Measurements from ENCODE around the gene ARID1B.

Gene ARID1B

DNA sequence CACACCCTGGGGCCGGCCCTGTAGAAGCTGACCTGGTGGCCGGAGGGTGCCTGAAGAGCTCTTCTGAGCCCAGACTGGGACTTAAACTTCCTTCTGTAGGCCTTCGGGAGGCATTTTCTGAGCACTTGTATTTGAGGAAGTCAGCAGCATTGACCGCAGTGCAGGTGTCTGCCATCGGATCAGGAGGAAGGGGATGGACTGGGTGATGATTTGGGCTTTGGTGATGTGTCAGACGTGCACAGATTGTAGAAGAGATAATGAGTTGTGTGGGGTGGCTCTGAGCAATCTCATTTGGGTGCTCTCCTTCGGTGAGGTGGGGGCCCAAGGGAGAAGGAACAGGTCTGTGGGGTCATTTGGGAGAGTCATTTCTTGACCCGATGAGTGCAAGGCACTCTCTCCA is 150.9 kb downstream of the ARID1B start:
- H3K36me3 ChIP-seq (ENCODE audit: low read depth) = no peaks in the 10 kb centered on the region
- ATAC-seq (ENCODE audit: low read depth) = no peak
- TF ChIP-seq, protein P1, sequence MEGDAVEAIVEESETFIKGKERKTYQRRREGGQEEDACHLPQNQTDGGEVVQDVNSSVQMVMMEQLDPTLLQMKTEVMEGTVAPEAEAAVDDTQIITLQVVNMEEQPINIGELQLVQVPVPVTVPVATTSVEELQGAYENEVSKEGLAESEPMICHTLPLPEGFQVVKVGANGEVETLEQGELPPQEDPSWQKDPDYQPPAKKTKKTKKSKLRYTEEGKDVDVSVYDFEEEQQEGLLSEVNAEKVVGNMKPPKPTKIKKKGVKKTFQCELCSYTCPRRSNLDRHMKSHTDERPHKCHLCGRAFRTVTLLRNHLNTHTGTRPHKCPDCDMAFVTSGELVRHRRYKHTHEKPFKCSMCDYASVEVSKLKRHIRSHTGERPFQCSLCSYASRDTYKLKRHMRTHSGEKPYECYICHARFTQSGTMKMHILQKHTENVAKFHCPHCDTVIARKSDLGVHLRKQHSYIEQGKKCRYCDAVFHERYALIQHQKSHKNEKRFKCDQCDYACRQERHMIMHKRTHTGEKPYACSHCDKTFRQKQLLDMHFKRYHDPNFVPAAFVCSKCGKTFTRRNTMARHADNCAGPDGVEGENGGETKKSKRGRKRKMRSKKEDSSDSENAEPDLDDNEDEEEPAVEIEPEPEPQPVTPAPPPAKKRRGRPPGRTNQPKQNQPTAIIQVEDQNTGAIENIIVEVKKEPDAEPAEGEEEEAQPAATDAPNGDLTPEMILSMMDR (IDR thresholded peaks at IDR 0.05; ENCODE audit: poor library complexity, severe bottlenecking) = no peak
- DNase-seq (ENCODE audit: low spot score) = no peak
- H3K4me3 ChIP-seq (ENCODE audit: severe bottlenecking) = no peak overlapping the region
- H3K4me1 ChIP-seq (ENCODE audit: insufficient read depth, poor library complexity, severe bottlenecking) = peaks cover 8% of the 10 kb centered on the region
- H3K27me3 ChIP-seq (ENCODE audit: insufficient read depth, poor library complexity, severe bottlenecking) = no peaks in the 10 kb centered on the region
- no peak overlapping the region for H3K27ac ChIP-seq (ENCODE audit: poor library complexity, severe bottlenecking)
- H3K9me3 ChIP-seq (ENCODE audit: severe bottlenecking) = no peaks in the 10 kb centered on the region

DNA sequence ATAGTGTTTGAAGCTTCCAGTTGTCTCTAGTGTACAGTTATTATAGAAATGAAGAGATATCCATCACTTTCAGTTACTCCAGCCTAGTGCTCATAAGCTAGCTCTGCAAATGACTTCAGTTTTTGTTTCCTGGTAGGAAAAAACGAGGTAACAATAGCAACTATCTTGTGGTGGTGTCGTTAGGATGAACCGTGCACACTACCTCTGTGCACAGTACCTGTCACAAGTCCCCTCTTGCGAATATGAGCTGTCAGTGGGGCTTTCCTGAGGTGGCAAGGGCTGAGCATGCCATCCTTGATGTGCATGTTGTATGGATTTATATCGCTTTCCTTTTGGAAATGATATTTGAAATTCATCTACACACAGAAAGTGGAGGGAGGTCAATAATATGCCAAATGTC is 151.8 kb downstream of the ARID1B start:
- no peak for ATAC-seq (ENCODE audit: low read depth)

DNA sequence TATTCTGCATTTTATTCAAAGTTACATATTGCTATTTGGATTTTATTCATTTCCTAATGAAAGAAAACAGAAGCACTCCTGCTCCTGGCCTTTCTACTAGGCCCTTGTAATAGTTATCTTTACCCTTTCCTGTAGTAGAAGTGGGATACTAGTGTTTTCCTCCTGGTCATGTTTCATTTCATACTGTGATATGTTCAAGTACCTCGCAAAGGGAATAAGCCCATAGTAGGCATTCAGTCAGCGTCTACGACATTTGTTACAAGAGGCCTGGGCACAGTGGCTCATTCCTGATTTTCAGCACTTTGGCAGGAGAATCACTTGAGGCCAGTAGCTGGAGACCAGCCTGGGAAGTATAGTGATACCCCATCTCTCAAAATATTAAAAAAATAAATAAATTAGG is 154.1 kb downstream of the ARID1B start:
- Histone ChIP-seq H3K4me3 (ENCODE audit: severe bottlenecking) (no peak overlapping the region), H3K4me1 (ENCODE audit: insufficient read depth, poor library complexity, severe bottlenecking) (peaks cover 18% of the 10 kb centered on the region), H3K27me3 (ENCODE audit: insufficient read depth, poor library complexity, severe bottlenecking) (no peaks in the 10 kb centered on the region), H3K27ac (ENCODE audit: poor library complexity, severe bottlenecking) (no peak overlapping the region), H3K9me3 (ENCODE audit: severe bottlenecking) (no peaks in the 10 kb centered on the region), H3K36me3 (ENCODE audit: low read depth) (0 out of 2 replicates have a peak, but pooled peaks cover 4% of the 10 kb centered on the region)
- ATAC-seq (ENCODE audit: low read depth) = no peak
- no peak for DNase-seq (ENCODE audit: low spot score)
- TF ChIP-seq, protein P1 (IDR thresholded peaks at IDR 0.05; ENCODE audit: poor library complexity, severe bottlenecking) = no peak

More for the DNA sequence above, 151.8 kb downstream of the ARID1B start:
- Histone ChIP-seq H3K36me3 (ENCODE audit: low read depth) (no peaks in the 10 kb centered on the region), H3K27me3 (ENCODE audit: insufficient read depth, poor library complexity, severe bottlenecking) (no peaks in the 10 kb centered on the region), H3K4me1 (ENCODE audit: insufficient read depth, poor library complexity, severe bottlenecking) (peaks cover 16% of the 10 kb centered on the region), H3K27ac (ENCODE audit: poor library complexity, severe bottlenecking) (no peak overlapping the region), H3K4me3 (ENCODE audit: severe bottlenecking) (no peak overlapping the region), H3K9me3 (ENCODE audit: severe bottlenecking) (no peaks in the 10 kb centered on the region)
- TF ChIP-seq, protein P1 (IDR thresholded peaks at IDR 0.05; ENCODE audit: poor library complexity, severe bottlenecking) = no peak
- no peak for DNase-seq (ENCODE audit: low spot score)

- DNase-seq (ENCODE audit: low spot score) = no peak
- Histone ChIP-seq H3K9me3 (ENCODE audit: severe bottlenecking) (no peaks in the 10 kb centered on the region), H3K27ac (ENCODE audit: poor library complexity, severe bottlenecking) (peak overlapping the region; percentile 12), H3K36me3 (ENCODE audit: low read depth) (peaks cover 10% of the 10 kb centered on the region; the same call in 1 of the 2 replicates), H3K4me1 (ENCODE audit: insufficient read depth, poor library complexity, severe bottlenecking) (peaks cover 18% of the 10 kb centered on the region), H3K27me3 (ENCODE audit: insufficient read depth, poor library complexity, severe bottlenecking) (no peaks in the 10 kb centered on the region), H3K4me3 (ENCODE audit: severe bottlenecking) (no peak overlapping the region)
- peak; percentile 49; the same call in 2 of the 3 replicates for ATAC-seq (ENCODE audit: low read depth)
- TF ChIP-seq, protein P1 (IDR thresholded peaks at IDR 0.05; ENCODE audit: poor library complexity, severe bottlenecking) = no peak
Observed at GRCh38 chr6:156933201-156934068, 156.3 kb downstream of the ARID1B start.

- H3K36me3 ChIP-seq (ENCODE audit: low read depth) = peaks cover 10% of the 10 kb centered on the region
- H3K4me3 ChIP-seq (ENCODE audit: severe bottlenecking) = no peak overlapping the region
- no peak for ATAC-seq (ENCODE audit: low read depth)
- no peaks in the 10 kb centered on the region for H3K27me3 ChIP-seq (ENCODE audit: insufficient read depth, poor library complexity, severe bottlenecking)
- peaks cover 18% of the 10 kb centered on the region for H3K4me1 ChIP-seq (ENCODE audit: insufficient read depth, poor library complexity, severe bottlenecking)
- TF ChIP-seq, protein P1 (IDR thresholded peaks at IDR 0.05; ENCODE audit: poor library complexity, severe bottlenecking) = no peak
- peak overlapping the region; percentile 12 for H3K27ac ChIP-seq (ENCODE audit: poor library complexity, severe bottlenecking)
- no peak for DNase-seq (ENCODE audit: low spot score)
- H3K9me3 ChIP-seq (ENCODE audit: severe bottlenecking) = no peaks in the 10 kb centered on the region
Observed at GRCh38 chr6:156934069-156934460, 156.9 kb downstream of the ARID1B start.
